ENCODE results near the gene FBXO9. TPM values are rescaled to one million over a fixed set of nuclear protein-coding genes. Genes with fewer than 3 reads are reported as not detected.

Gene FBXO9
- total and polyA plus RNA-seq, 4 donors: 36.8 to 79.1 (median 51.2) TPM

- no peak for TF ChIP-seq GABPA (IDR thresholded peaks at IDR 0.05 in 1 of 2, conservative IDR thresholded peaks at IDR 0.05 in 1 of 2)
- Histone ChIP-seq H3K27ac (ENCODE audit: low read depth in 1 of 2, low read length in 2 of 2) (no peak overlapping the region), H3K4me1 (ENCODE audit: control insufficient read depth in 4 of 4, insufficient read depth in 4 of 4, low read length in 3 of 4) (no peaks in the 10 kb centered on the region), H3K9me3 (ENCODE audit: control insufficient read depth in 4 of 4, low read length in 3 of 4) (no peaks in the 10 kb centered on the region), H3K4me3 (ENCODE audit: low read depth in 1 of 3, low read length in 3 of 3) (no peak overlapping the region), H3K27me3 (ENCODE audit: control insufficient read depth in 4 of 4, insufficient read depth in 4 of 4, low read length in 3 of 4) (no peaks in the 10 kb centered on the region), H3K36me3 (ENCODE audit: control insufficient read depth in 4 of 4, insufficient read depth in 3 of 4, low read depth in 1 of 4, low read length in 3 of 4) (peaks cover 8 to 66% (median 51%) of the 10 kb centered on the region in 4 donors), H3K9ac (ENCODE audit: low read depth in 1 of 2, low read length in 2 of 2) (no peak overlapping the region)
- WGBS: 36% methylated on average over 2 of the region's 2 CpGs
- DNase-seq (ENCODE audit: low spot score): no peak
Observed at GRCh38 chr6:53100561-53100960, 35.4 kb downstream of the FBXO9 start.

GRCh38 chr6:53101006-53101405 is 35.8 kb downstream of the FBXO9 start:
- H3K4me1 ChIP-seq (ENCODE audit: control insufficient read depth in 4 of 4, insufficient read depth in 4 of 4, low read length in 3 of 4): no peaks in the 10 kb centered on the region
- WGBS: 97% methylated on average over 2 of the region's 2 CpGs
- no peak overlapping the region for H3K9ac ChIP-seq (ENCODE audit: low read depth in 1 of 2, low read length in 2 of 2)
- H3K27me3 ChIP-seq (ENCODE audit: control insufficient read depth in 4 of 4, insufficient read depth in 4 of 4, low read length in 3 of 4): no peaks in the 10 kb centered on the region
- DNase-seq (ENCODE audit: low spot score): no peak
- H3K36me3 ChIP-seq (ENCODE audit: control insufficient read depth in 4 of 4, insufficient read depth in 3 of 4, low read depth in 1 of 4, low read length in 3 of 4): peaks cover 8 to 62% (median 47%) of the 10 kb centered on the region in 4 donors
- no peak overlapping the region for H3K4me3 ChIP-seq (ENCODE audit: low read depth in 1 of 3, low read length in 3 of 3)
- no peaks in the 10 kb centered on the region for H3K9me3 ChIP-seq (ENCODE audit: control insufficient read depth in 4 of 4, low read length in 3 of 4)
- H3K27ac ChIP-seq (ENCODE audit: low read depth in 1 of 2, low read length in 2 of 2): no peak overlapping the region
- TF ChIP-seq NR2F2 (IDR thresholded peaks at IDR 0.05) (no peak), REST (IDR thresholded peaks at IDR 0.05) (no peak), RAD21 (IDR thresholded peaks at IDR 0.05) (no peak), HNF4G (IDR thresholded peaks at IDR 0.05) (no peak), JUND (IDR thresholded peaks at IDR 0.05) (no peak), RXRA (IDR thresholded peaks at IDR 0.05) (no peak), HNF4A (conservative IDR thresholded peaks at IDR 0.05) (no peak), ATF3 (IDR thresholded peaks at IDR 0.05) (no peak), EGR1 (IDR thresholded peaks at IDR 0.05; ENCODE audit: low read depth in 2 of 2) (no peak), TAF1 (conservative IDR thresholded peaks at IDR 0.05) (no peak), FOXA1 (IDR thresholded peaks at IDR 0.05) (no peak), MAX (IDR thresholded peaks at IDR 0.05) (no peak), YY1 (IDR thresholded peaks at IDR 0.05) (no peak), FOXA2 (IDR thresholded peaks at IDR 0.05) (no peak), CTCF (IDR thresholded peaks at IDR 0.05; ENCODE audit: low read depth, low read length, missing input control) (no peak), GABPA (IDR thresholded peaks at IDR 0.05 in 1 of 2, conservative IDR thresholded peaks at IDR 0.05 in 1 of 2) (no peak), SP1 (IDR thresholded peaks at IDR 0.05) (no peak), ZBTB33 (IDR thresholded peaks at IDR 0.05) (no peak)
